Prostate gland (tissue), 2 donors: ENCODE measurements around the gene MEX3C.

Experiments used
- CTCF ChIP-seq, 4 experiments: fragments of 200-600 bp in 2 of 4; fragments of 450-650 bp in 2 of 4; sonication (generic) in 2 of 4; IDR thresholded peaks; 1 replicate in 3 of 4; 2 replicates in 1 of 4; pipeline ENCODE4 v1.5.1; 2016 to 2019; ENCODE audit warnings: antibody characterized with exemption in 4 of 4, mild to moderate bottlenecking in 2 of 4, moderate library complexity in 2 of 4
- POLR2A ChIP-seq: fragments of 450-650 bp; IDR thresholded peaks from one replicate; pipeline ENCODE4 v1.6.1; 2016; ENCODE audit warnings: antibody characterized with exemption, mild to moderate bottlenecking
- POLR2AphosphoS5 ChIP-seq: sonication (generic); formaldehyde crosslinking; IDR thresholded peaks from one replicate; pipeline ENCODE4 v1.6.1; 2017; ENCODE audit warnings: antibody characterized with exemption

DNA sequence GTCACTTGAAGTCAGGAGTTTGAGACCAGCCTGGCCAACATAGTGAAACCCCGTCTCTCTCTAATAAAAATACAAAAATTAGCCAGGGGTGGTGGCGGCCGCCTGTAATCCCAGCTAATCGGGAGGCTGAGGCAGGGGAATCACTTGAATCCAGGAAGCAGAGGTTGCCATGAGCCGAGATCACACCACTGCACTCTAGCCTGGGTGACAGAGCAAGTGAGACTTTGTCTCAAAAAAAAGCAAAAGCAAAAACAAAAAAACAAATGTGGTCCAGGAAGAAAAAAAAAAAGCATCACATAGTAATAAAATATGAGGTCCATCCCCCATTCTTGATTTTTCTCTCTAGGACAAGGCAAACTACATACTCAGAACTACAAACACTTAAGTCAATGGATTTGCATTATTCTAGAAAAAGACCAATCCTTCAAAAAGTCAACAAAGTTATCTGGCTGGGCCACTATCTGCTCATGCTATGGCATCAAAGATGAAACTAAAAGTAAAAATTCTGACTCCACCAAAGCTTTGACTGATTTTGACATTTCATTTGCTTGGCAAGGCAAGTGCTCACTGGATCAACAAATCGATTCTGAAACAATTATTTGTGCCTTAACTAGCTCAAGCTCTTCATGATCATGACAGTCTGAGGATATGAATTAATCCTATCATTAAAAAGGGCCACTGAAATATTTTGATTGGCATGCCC is 28.4 kb downstream of the MEX3C start:
- TF ChIP-seq POLR2A (no peak), CTCF (IDR thresholded peaks at IDR 0.05) (no peak), POLR2AphosphoS5 (no peak)
